ENCODE results near the gene ECI1. TPM values are rescaled to one million over a fixed set of nuclear protein-coding genes. Genes with fewer than 3 reads are reported as not detected.

ECI1 gene
- total RNA-seq, 2 donors from 2014 or later: 71.8 to 108 TPM

DNA sequence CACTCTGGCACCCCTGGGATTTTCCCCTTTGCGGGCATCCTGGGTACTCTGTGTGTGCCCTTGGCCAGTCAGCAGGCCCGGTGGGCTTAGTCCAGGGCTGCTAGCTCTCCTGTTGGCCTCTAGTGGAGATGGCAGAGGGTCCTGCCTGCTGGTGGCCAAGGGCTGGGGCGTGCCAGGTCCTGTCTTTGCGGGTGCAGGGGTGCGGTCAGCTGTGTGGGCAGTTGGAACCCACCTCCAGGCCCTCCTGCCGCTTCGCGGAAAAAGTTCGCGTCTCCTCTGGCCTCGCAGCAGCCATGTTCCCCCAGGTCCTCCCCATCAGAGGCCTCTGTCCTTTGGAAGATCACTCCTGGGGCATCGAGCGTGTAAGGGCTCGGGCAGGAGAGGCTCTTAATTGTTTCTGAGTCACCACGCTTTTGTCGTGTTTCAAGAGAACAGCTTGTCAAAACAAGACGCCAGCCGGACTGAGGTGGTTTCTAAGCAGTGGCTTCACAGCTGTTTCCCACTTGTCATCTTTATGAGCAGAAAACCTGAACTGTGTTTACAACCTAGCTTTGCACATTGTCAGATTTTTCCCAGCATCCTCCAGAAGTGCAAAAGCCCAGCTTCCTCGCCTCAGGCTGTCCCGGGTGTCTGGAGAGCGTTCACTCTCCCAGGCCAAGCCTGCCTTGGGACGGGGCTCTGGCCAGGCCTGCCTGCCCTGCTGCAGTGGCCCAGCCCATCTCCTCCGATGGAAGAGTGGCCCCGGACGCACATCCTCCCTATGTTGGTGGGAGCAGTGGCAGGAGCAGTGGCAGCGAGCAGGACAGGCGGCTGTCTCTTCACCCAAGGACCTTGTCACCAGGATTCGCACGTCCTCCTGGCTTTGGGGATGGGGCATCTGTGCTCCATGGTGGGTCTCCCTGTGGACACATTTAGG is 20.1 kb downstream of the ECI1 start:
- no peaks in the 10 kb centered on the region for H3K9me3 ChIP-seq
- no peak for DNase-seq (ENCODE audit: low spot score)
- no peak overlapping the region for H3K27ac ChIP-seq
- H3K4me3 ChIP-seq: no peak overlapping the region
- H3K27me3 ChIP-seq: no peaks in the 10 kb centered on the region
- peaks cover 77% of the 10 kb centered on the region for H3K36me3 ChIP-seq
- peaks cover 0 to 7% of the 10 kb centered on the region in 2 donors for H3K4me1 ChIP-seq
- no peak for TF ChIP-seq CTCF (IDR thresholded peaks at IDR 0.05)

- Histone ChIP-seq H3K4me3 (no peak overlapping the region), H3K9me3 (no peaks in the 10 kb centered on the region), H3K4me1 (peaks cover 0 to 6% of the 10 kb centered on the region in 2 donors), H3K36me3 (peaks cover 72% of the 10 kb centered on the region), H3K27ac (no peak overlapping the region), H3K27me3 (no peaks in the 10 kb centered on the region)
- no peak for DNase-seq (ENCODE audit: low spot score)
- no peak for TF ChIP-seq CTCF (IDR thresholded peaks at IDR 0.05)
These were observed 21.0 kb downstream of the ECI1 start for GRCh38 chr16:2230376-2230775.

DNA sequence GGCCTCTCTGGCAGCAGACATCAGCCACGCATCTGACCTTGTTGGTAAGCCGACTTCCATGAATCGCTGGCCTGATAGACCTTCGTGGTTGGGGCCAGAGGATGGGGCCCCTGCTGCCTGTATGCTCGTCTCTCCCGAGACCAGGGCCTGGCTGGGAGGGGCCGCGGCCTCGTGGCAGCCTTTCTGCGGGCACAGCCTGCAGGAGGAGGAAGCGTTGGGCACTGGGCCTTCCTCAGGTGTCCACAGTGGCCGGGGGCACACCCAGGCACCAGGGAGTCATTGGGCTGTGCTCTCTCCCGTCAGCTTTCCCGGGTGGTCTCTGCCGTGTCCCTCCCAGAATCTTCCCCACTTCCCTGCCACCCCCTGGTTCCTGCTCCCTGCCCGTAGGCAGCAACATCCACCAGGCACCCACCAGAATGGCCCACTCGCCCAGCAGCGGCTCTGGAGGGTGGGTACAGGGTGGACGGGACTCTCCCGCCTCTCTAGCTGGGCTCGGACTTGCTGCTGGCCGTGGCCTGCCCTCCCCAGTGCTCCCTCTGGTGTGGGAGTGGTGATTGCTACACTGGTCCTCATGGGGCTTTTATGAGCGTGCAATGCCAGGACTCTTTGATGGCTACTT is 21.6 kb downstream of the ECI1 start:
- H3K36me3 ChIP-seq: peaks cover 66% of the 10 kb centered on the region
- no peak for DNase-seq (ENCODE audit: low spot score)
- TF ChIP-seq CTCF (IDR thresholded peaks at IDR 0.05): no peak

DNA sequence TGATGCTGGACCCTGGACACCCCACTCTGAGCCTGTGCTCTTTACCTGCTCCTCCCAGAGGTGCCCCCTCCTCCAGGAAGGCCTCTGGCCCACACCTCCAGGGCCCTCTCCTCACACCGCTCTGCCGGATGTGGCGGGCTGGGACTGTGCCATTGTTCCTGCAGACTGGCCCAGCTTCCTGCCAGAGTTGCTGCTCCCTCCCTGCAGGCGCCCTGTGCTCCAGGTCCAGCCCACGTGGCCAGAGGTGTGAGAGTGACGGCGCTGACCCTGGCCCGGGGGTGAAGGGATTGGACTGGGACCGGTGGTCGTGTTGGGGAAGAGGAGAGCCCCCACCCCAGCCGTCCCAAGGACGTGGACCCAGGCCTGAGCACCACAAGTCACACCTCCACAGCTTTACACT is 22.3 kb downstream of the ECI1 start:
- TF ChIP-seq CTCF (IDR thresholded peaks at IDR 0.05): no peak

More for the DNA sequence above, 21.6 kb downstream of the ECI1 start:
- Histone ChIP-seq H3K4me1 (peaks cover 0 to 12% of the 10 kb centered on the region in 2 donors), H3K27ac (no peak overlapping the region), H3K4me3 (no peak overlapping the region), H3K27me3 (no peaks in the 10 kb centered on the region), H3K9me3 (no peaks in the 10 kb centered on the region)

DNA sequence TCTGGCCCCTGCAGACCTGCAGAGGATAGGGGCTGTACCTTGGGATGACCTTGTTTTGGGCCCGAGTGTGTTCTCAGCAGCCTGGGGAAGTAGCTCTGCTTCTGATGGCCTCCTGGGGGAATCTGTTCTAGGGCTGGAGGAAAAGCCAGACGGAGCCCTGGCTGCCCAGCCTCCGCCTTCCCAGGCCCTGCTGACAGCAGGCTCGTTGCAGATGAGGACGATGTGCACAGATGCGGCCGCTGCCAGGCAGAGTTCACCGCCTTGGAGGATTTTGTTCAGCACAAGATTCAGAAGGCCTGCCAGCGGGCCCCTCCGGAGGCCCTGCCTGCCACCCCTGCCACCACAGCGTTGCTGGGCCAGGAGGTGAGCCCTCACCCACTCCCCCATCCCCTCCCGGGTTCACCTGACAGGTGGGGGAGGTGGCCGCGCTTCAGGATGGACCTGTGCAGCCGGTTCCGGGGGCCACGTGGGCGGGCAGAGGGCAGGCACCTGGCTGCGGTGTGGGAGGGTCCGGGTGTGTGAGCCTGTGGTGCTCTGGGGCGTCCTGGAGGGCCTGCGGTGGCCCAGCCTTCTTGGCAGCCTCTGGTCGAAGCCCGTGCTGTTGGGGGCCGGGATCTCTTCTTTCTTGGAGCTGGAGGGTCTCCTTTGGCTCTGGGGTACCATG is 23.1 kb downstream of the ECI1 start:
- TF ChIP-seq CTCF (IDR thresholded peaks at IDR 0.05): no peak
- no peak for DNase-seq (ENCODE audit: low spot score)
- Histone ChIP-seq H3K27ac (no peak overlapping the region), H3K9me3 (no peaks in the 10 kb centered on the region), H3K36me3 (peaks cover 51% of the 10 kb centered on the region), H3K27me3 (no peaks in the 10 kb centered on the region), H3K4me3 (no peak overlapping the region), H3K4me1 (peaks cover 0 to 20% of the 10 kb centered on the region in 2 donors)

More for the DNA sequence above, 22.3 kb downstream of the ECI1 start:
- Histone ChIP-seq H3K9me3 (no peaks in the 10 kb centered on the region), H3K36me3 (peaks cover 59% of the 10 kb centered on the region), H3K4me3 (no peak overlapping the region), H3K27me3 (no peaks in the 10 kb centered on the region), H3K4me1 (peaks cover 0 to 18% of the 10 kb centered on the region in 2 donors), H3K27ac (no peak overlapping the region)
- no peak for DNase-seq (ENCODE audit: low spot score)

All from right atrium auricular region (tissue), 2 donors.